Inferior parietal cortex (tissue), 1 donor: Measurements from ENCODE around the gene ZNF331.

ENCODE experiments used
- DNase-seq: peaks from one replicate; pipeline ENCODE4 v3.0.0-alpha.2; 2016; ENCODE audit errors: extremely low spot score

Gene ZNF331

GRCh38 chr19:53571339-53571738 lies 33.4 kb downstream of the ZNF331 start:
- DNase-seq: no peak

- no peak for DNase-seq
Measured at GRCh38 chr19:53576941-53577653, 39.2 kb downstream of the ZNF331 start.

GRCh38 chr19:53577968-53578367 lies 40.0 kb downstream of the ZNF331 start:
- DNase-seq: no peak

- no peak for DNase-seq
Measured at GRCh38 chr19:53579518-53579917, 41.6 kb downstream of the ZNF331 start.

- DNase-seq: no peak
Measured at GRCh38 chr19:53580871-53581835, 43.2 kb downstream of the ZNF331 start.

GRCh38 chr19:53581871-53582279 lies 43.9 kb downstream of the ZNF331 start:
- no peak for DNase-seq

- DNase-seq: no peak
Measured at GRCh38 chr19:53583181-53583580, 45.2 kb downstream of the ZNF331 start.

- no peak for DNase-seq
Measured at GRCh38 chr19:53586277-53586691, 48.3 kb downstream of the ZNF331 start.

GRCh38 chr19:53594811-53595509 lies 57.0 kb downstream of the ZNF331 start:
- no peak for DNase-seq

GRCh38 chr19:53595510-53595867 lies 57.5 kb downstream of the ZNF331 start:
- DNase-seq: no peak

- no peak for DNase-seq
Measured at GRCh38 chr19:53596056-53596455, 58.1 kb downstream of the ZNF331 start.

- no peak for DNase-seq
Measured at GRCh38 chr19:53597023-53597422, 59.1 kb downstream of the ZNF331 start.

GRCh38 chr19:53598361-53598760 lies 60.4 kb downstream of the ZNF331 start:
- DNase-seq: no peak

- no peak for DNase-seq
Measured at GRCh38 chr19:53600217-53600616, 62.3 kb downstream of the ZNF331 start.

- no peak for DNase-seq
Measured at GRCh38 chr19:53606031-53606430, 68.1 kb downstream of the ZNF331 start.

- DNase-seq: no peak
Measured at GRCh38 chr19:53608381-53608780, 70.4 kb downstream of the ZNF331 start.

GRCh38 chr19:53612762-53613526 lies 75.0 kb downstream of the ZNF331 start:
- DNase-seq: no peak

GRCh38 chr19:53621885-53622740 lies 84.2 kb downstream of the ZNF331 start:
- DNase-seq: no peak

- no peak for DNase-seq
Measured at GRCh38 chr19:53624771-53625545, 87.0 kb downstream of the ZNF331 start.

- no peak for DNase-seq
Measured at GRCh38 chr19:53626486-53626885, 88.5 kb downstream of the ZNF331 start.
